Measurements from ENCODE around the gene DCANP1.

DNA sequence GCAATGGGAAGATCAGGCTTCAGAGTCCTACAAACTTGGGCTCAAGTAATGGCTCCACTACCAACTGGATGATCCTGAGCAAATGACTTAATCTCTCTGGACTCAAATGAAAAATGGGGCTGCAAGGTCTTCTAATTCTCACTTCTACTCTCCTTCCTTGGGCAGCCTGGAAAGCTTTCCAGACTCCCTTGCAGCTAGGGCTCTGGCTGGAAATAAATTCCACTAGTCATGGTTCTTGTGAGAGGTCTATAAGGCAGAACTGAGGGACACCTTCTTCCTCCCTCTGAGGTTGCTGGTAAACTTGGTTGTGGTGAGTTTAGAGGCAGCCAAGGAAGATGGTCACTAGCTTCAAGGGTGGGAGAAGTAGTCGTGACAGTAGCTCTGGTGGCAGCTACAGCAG, 18.6 kb downstream of the DCANP1 start:
- TF ChIP-seq, protein P1, sequence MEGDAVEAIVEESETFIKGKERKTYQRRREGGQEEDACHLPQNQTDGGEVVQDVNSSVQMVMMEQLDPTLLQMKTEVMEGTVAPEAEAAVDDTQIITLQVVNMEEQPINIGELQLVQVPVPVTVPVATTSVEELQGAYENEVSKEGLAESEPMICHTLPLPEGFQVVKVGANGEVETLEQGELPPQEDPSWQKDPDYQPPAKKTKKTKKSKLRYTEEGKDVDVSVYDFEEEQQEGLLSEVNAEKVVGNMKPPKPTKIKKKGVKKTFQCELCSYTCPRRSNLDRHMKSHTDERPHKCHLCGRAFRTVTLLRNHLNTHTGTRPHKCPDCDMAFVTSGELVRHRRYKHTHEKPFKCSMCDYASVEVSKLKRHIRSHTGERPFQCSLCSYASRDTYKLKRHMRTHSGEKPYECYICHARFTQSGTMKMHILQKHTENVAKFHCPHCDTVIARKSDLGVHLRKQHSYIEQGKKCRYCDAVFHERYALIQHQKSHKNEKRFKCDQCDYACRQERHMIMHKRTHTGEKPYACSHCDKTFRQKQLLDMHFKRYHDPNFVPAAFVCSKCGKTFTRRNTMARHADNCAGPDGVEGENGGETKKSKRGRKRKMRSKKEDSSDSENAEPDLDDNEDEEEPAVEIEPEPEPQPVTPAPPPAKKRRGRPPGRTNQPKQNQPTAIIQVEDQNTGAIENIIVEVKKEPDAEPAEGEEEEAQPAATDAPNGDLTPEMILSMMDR (IDR thresholded peaks at IDR 0.05): no peak
- no peak for TF ChIP-seq POLR2A (IDR thresholded peaks at IDR 0.05)

Measured in testis (tissue), 2 donors.